Activated T-cell treated with anti-CD3 and anti-CD28 coated beads, Interleukin-2, amount 50 U/mL, for 24 hours (primary cell): Measurements from ENCODE around the gene ST7L.
"Not testable (repeated sequence)": the region's sequence is repeated elsewhere in the genome, so short reads cannot be mapped to it uniquely, and the experiment has no call there.

Source experiments
- DNase-seq: peaks from one replicate; pipeline ENCODE4 v3.0.0-alpha.2; 2020
- H3K27ac Mint-ChIP-seq: 2 replicates; pipeline ENCODE4 v1.8.0; 2020; ENCODE audit warnings: mild to moderate bottlenecking, mixed read lengths
- H3K27me3 Mint-ChIP-seq: 2 replicates; pipeline ENCODE4 v1.8.0; 2020; ENCODE audit warnings: mixed read lengths
- H3K36me3 Mint-ChIP-seq: 2 replicates; pipeline ENCODE4 v1.8.0; 2020; ENCODE audit warnings: low read depth, mixed read lengths
- H3K4me1 Mint-ChIP-seq: 2 replicates; pipeline ENCODE4 v1.8.0; 2020; ENCODE audit warnings: low read depth, mixed read lengths
- H3K4me3 Mint-ChIP-seq: 2 replicates; pipeline ENCODE4 v1.8.0; 2020; ENCODE audit warnings: mild to moderate bottlenecking, moderate library complexity, mixed read lengths
- H3K9me3 Mint-ChIP-seq: 2 replicates; pipeline ENCODE4 v1.8.0; 2020; ENCODE audit warnings: mixed read lengths

Gene ST7L

GRCh38 chr1:112488141-112488540 lies 130.8 kb downstream of the ST7L start:
- H3K4me3 Mint-ChIP-seq, result no peak overlapping the region
- peaks cover 14% of the 10 kb centered on the region for H3K27me3 Mint-ChIP-seq
- no peaks in the 10 kb centered on the region for H3K9me3 Mint-ChIP-seq
- H3K4me1 Mint-ChIP-seq, result peaks cover 1% of the 10 kb centered on the region
- no peak for DNase-seq
- no peak overlapping the region for H3K27ac Mint-ChIP-seq
- no peaks in the 10 kb centered on the region for H3K36me3 Mint-ChIP-seq

GRCh38 chr1:112487686-112488085 lies 131.3 kb downstream of the ST7L start:
- H3K27me3 Mint-ChIP-seq, result peaks cover 14% of the 10 kb centered on the region
- not testable (repeated sequence) for H3K4me1 Mint-ChIP-seq, H3K4me3 Mint-ChIP-seq, H3K9me3 Mint-ChIP-seq, H3K36me3 Mint-ChIP-seq, DNase-seq, H3K27ac Mint-ChIP-seq

GRCh38 chr1:112486063-112486462 lies 132.9 kb downstream of the ST7L start:
- H3K27me3 Mint-ChIP-seq, result peaks cover 19% of the 10 kb centered on the region
- not testable (repeated sequence) for H3K4me3 Mint-ChIP-seq, H3K4me1 Mint-ChIP-seq, H3K27ac Mint-ChIP-seq, H3K36me3 Mint-ChIP-seq, H3K9me3 Mint-ChIP-seq, DNase-seq

GRCh38 chr1:112478314-112478713 lies 140.6 kb downstream of the ST7L start:
- Mint-ChIP-seq H3K27me3 (peaks cover 20% of the 10 kb centered on the region), H3K36me3 (no peaks in the 10 kb centered on the region), H3K27ac (no peak overlapping the region), H3K4me3 (no peak overlapping the region), H3K4me1 (no peaks in the 10 kb centered on the region), H3K9me3 (peaks cover 23% of the 10 kb centered on the region)
- no peak for DNase-seq

- Mint-ChIP-seq H3K27ac (no peak overlapping the region), H3K4me1 (no peaks in the 10 kb centered on the region), H3K27me3 (peaks cover 26% of the 10 kb centered on the region), H3K4me3 (no peak overlapping the region), H3K9me3 (peaks cover 23% of the 10 kb centered on the region), H3K36me3 (no peaks in the 10 kb centered on the region)
- DNase-seq, result no peak
Observed at GRCh38 chr1:112477550-112477949, 141.4 kb downstream of the ST7L start.
